22Rv1 (cell line): ENCODE data around the gene HGFAC.

Source experiments
- CTCF ChIP-seq: fragments of 450-650 bp; IDR thresholded peaks from 2 replicates; pipeline ENCODE4 v1.5.1; 2017; ENCODE audit warnings: mild to moderate bottlenecking
- ZFX ChIP-seq: fragments of 450-650 bp; IDR thresholded peaks from 2 replicates; pipeline ENCODE4 v1.6.1; 2017; ENCODE audit warnings: antibody characterized with exemption, borderline replicate concordance

GRCh38 chr4:3413217-3413671 is 28.5 kb upstream of the HGFAC start:
- no peak for TF ChIP-seq CTCF
- TF ChIP-seq ZFX = no peak
